Activated T-helper 1 cell treated with anti-CD3 and anti-CD28 coated beads, Interleukin-12 subunit alpha, Interleukin-12 subunit beta, Interleukin-2, Interleukin-4 antibody, amounts not matched to agents 30 ng/mL and 10 ng/mL and 1 ng/mL, durations not matched to agents 14 hours and 24 hours and 36 hours (primary cell): ENCODE data around the gene ARSI. TPM values are rescaled to one million over a fixed set of nuclear protein-coding genes. Genes with fewer than 3 reads are reported as not detected.

Source experiments
- DNase-seq: peaks from one replicate; pipeline ENCODE4 v3.0.0; 2021; ENCODE audit warnings: low spot score
- H3K27ac Mint-ChIP-seq: one replicate; pipeline ENCODE4 v1.8.0; 2021; ENCODE audit warnings: mild to moderate bottlenecking, mixed read lengths
- H3K27me3 Mint-ChIP-seq: one replicate; pipeline ENCODE4 v1.8.0; 2022; ENCODE audit warnings: mild to moderate bottlenecking, moderate library complexity, mixed read lengths; ENCODE audit not compliant: insufficient read depth
- H3K36me3 Mint-ChIP-seq: one replicate; pipeline ENCODE4 v1.8.0; 2021; ENCODE audit warnings: low read depth, mixed read lengths
- H3K4me1 Mint-ChIP-seq: one replicate; pipeline ENCODE4 v1.8.0; 2021; ENCODE audit warnings: low read depth, mixed read lengths
- H3K4me3 Mint-ChIP-seq: one replicate; pipeline ENCODE4 v1.8.0; 2021; ENCODE audit warnings: mild to moderate bottlenecking, moderate library complexity, mixed read lengths
- H3K9me3 Mint-ChIP-seq: one replicate; pipeline ENCODE4 v1.8.0; 2021; ENCODE audit warnings: mixed read lengths
- intact Hi-C: fragments of 100-400 bp; cut with micrococcal nuclease; formaldehyde crosslinking; loops from one replicate; pipeline ENCODE4 v1.15.1; 2024
- total RNA-seq: library from RNA; stranded (reverse); gene quantifications from 2 replicates; pipeline ENCODE4 v1.2.3, GENCODE V29; 2022

ARSI gene
- total RNA-seq, 1 donor from 2014 or later: not detected

DNA sequence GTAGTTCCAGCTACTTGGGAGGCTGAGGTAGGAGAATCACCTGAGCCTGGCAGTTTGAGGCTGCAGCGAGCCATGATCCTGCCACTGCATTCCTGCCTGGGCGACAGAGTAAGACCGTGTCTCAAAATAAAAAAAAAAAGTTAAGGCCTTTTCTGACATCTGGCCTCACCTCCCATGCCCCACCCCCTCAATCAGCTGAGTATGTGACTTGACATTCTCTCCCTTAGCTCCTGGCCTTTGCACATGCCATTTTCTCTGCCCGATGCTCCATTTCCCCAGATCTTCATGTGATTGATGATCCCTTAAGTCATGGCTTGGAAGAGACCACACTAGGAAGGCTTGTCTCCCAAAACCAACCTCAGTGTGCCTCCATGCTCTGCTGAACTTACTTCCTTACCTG, 37.1 kb upstream of the ARSI start:
- Mint-ChIP-seq H3K27me3 (peaks cover 14% of the 10 kb centered on the region), H3K9me3 (no peaks in the 10 kb centered on the region), H3K4me3 (no peak overlapping the region), H3K36me3 (no peaks in the 10 kb centered on the region), H3K27ac (no peak overlapping the region), H3K4me1 (peaks cover 19% of the 10 kb centered on the region)
- no peak for DNase-seq
- intact Hi-C loops: no loop called here

DNA sequence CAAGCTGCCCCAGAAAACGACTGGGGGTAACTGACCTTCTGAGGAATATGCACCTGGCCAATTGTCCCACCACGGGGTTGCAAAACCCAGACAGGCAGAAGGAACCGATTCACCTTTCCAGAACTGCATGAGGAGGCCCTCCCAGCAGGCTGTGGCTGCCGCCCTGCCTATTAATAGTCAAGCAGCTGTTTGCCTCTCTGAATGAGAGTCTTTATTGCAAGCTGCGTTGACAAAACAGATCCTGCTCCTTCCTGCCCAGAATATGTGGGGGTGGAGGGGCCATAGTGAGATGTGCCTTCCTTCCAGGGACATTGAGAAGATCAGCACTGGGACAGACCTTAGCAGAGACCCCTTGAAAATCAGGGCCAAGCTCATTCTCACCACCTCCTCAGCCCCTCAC, 36.5 kb upstream of the ARSI start:
- Mint-ChIP-seq H3K4me3 (no peak overlapping the region), H3K4me1 (peaks cover 19% of the 10 kb centered on the region), H3K27ac (no peak overlapping the region), H3K36me3 (no peaks in the 10 kb centered on the region), H3K9me3 (no peaks in the 10 kb centered on the region), H3K27me3 (peaks cover 16% of the 10 kb centered on the region)
- intact Hi-C loops: no loop called here
- no peak for DNase-seq

DNA sequence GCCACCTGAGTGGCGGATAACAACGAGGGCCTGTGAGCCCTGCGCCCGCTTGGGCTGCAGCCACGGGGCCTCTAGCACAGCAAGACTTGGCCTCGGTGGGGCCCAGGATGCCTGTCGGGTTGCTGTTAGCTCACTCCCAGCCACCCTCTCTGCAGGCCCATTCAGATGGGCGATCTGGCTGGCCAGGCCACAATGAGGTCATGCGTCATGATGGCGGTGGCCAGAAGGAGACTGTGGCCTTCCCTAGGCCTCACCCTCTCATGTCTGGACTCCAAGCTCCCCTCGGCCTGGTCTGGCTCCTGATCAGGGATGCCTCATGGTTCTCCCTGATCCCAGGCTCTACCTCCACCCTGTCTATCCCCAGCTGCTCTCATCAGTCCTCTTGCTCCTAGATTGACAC, 35.8 kb upstream of the ARSI start:
- Mint-ChIP-seq H3K27me3 (peaks cover 15% of the 10 kb centered on the region), H3K27ac (no peak overlapping the region), H3K4me3 (no peak overlapping the region), H3K36me3 (no peaks in the 10 kb centered on the region), H3K4me1 (peaks cover 19% of the 10 kb centered on the region), H3K9me3 (no peaks in the 10 kb centered on the region)
- intact Hi-C loops: no loop called here
- no peak for DNase-seq

DNA sequence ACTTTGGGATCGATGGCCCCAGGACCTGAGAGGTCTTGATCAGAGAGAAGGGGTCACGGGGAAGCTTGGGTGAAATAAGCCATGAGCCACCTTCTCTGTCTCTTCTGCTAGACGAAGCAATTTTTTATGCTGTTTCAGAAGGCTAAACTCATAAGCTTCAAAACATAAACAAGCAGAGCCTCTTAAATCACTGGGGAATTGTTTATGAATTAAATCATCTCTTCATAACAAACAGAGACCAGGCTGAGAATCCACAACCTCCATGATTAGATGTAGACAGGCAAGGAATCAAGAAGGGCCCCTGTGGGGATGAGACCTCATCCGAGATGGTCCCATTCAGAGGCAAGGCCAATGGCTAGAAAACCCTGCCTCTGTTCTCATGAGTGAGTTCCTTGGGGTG, 33.1 kb upstream of the ARSI start:
- no peaks in the 10 kb centered on the region for H3K36me3 Mint-ChIP-seq
- no peaks in the 10 kb centered on the region for H3K9me3 Mint-ChIP-seq
- intact Hi-C loops: no loop called here
- no peak overlapping the region for H3K27ac Mint-ChIP-seq
- no peak for DNase-seq
- H3K27me3 Mint-ChIP-seq: peaks cover 11% of the 10 kb centered on the region
- peaks cover 2% of the 10 kb centered on the region for H3K4me1 Mint-ChIP-seq
- no peak overlapping the region for H3K4me3 Mint-ChIP-seq

DNA sequence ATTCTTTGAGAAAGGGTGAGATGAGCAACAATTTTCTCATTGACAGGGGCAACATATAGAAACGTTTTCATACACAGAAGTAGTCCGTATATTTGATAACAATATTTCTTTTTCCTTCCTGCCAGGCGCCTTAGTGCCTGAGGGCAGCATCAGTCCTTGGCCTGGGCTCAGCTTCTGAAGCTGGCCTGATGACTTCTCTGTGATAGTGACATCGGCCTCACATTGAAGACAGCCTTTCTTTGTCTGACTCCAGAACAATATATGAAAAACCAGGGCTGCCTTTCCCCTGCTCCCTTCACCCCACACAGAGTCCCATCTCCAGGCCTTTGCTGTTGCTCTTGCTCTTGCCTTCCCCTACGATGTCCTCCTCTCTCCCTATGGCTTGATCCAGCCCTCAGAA, 30.7 kb upstream of the ARSI start:
- Mint-ChIP-seq H3K4me1 (no peaks in the 10 kb centered on the region), H3K4me3 (no peak overlapping the region), H3K36me3 (no peaks in the 10 kb centered on the region), H3K27me3 (peaks cover 16% of the 10 kb centered on the region), H3K9me3 (no peaks in the 10 kb centered on the region), H3K27ac (no peak overlapping the region)
- intact Hi-C loops: no loop called here
- no peak for DNase-seq

DNA sequence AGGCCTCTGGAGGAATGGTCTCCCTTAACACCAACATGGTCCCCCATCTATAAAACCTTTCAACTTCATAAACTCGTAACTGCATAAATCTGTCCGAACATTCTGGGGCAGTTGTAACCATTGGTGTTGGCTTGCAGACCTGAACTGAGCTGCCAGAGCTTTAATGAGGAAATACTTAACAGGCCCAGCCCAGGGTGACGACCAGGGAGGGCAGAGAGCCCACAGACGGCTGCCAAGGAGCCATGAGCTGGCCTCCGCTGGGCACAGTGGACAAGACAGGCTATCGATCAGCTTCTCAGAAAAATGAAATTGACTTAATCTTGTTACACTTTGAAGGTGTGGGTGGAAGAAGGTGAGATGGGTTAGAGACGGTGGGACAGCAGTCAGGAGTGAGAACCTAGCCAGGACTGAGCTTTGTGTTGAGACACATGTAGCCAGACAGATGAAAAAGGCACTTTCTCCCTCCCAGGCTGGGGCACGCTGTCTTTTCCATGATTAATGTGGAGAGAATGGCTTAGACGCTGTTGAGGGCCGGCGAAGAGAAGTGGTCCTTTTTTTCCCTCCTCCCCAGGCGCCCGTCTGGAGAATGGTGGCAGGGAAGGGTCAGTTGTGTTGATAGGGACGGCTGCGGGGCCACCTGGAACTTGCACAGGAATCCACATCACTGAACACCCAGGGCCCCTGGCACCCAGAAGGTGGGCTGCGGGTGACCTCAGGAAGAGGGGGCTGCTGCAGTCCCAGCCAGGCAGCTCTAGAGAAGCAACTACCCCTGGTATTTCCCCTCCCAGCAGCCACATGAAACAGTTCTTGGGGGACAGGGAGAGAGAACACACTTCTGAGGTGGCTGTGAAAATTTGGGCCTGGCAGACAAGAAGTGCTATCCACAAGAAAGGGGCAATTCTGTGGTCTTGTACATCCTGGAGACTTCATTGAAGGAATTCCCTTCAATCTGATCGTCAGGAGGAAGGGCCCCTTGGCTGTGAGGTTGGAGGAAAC, 27.5 kb upstream of the ARSI start:
- H3K27me3 Mint-ChIP-seq: peaks cover 10% of the 10 kb centered on the region
- H3K36me3 Mint-ChIP-seq: no peaks in the 10 kb centered on the region
- intact Hi-C loops: no loop called here
- no peak for DNase-seq
- no peak overlapping the region for H3K27ac Mint-ChIP-seq
- no peaks in the 10 kb centered on the region for H3K9me3 Mint-ChIP-seq
- no peak overlapping the region for H3K4me3 Mint-ChIP-seq
- H3K4me1 Mint-ChIP-seq: no peaks in the 10 kb centered on the region

DNA sequence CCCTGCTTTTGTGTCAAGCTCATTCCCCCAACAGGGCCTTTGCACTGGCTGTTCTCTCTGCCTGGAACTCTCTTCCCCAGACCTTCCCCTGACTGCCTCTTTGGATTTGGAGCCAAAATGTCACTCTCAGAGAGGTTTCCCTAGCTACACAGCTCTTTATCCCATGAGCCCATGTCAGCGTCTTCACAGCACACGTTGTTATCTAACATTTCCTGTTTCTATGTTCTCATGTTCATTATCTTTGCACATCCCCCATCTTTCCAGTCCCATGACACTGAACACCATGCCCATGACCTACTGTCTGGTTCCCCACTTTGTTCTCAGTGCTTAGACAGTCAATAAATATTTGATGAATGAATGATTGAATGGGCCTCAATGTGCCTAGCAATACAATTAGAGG, 26.3 kb upstream of the ARSI start:
- DNase-seq: no peak
- intact Hi-C loops: no loop called here
- Mint-ChIP-seq H3K36me3 (no peaks in the 10 kb centered on the region), H3K4me3 (no peak overlapping the region), H3K27me3 (peaks cover 4% of the 10 kb centered on the region), H3K4me1 (no peaks in the 10 kb centered on the region), H3K27ac (no peak overlapping the region), H3K9me3 (no peaks in the 10 kb centered on the region)

DNA sequence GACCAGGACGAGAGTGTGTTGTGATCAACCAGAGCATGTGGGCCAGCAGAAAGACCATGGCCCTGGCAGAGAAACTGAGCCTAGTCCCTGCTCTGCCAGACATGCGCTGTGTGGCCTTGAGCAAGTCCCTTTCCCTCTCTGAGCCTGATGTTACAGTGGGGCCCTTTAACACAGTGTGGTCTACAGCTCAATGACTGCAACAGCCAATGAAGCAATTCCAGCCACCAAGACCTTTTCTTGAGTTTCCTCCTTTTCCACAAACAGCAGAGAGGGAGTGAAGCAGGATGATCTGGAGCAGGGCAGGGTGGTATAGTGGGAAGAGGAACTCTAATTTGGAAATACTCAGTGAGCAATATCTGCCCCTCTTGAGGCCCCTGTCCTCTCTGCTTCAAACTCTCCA, 25.8 kb upstream of the ARSI start:
- intact Hi-C loops: no loop called here
- H3K9me3 Mint-ChIP-seq: no peaks in the 10 kb centered on the region
- no peak for DNase-seq
- H3K4me1 Mint-ChIP-seq: no peaks in the 10 kb centered on the region
- H3K27ac Mint-ChIP-seq: no peak overlapping the region
- H3K27me3 Mint-ChIP-seq: peaks cover 4% of the 10 kb centered on the region
- no peak overlapping the region for H3K4me3 Mint-ChIP-seq
- H3K36me3 Mint-ChIP-seq: no peaks in the 10 kb centered on the region

DNA sequence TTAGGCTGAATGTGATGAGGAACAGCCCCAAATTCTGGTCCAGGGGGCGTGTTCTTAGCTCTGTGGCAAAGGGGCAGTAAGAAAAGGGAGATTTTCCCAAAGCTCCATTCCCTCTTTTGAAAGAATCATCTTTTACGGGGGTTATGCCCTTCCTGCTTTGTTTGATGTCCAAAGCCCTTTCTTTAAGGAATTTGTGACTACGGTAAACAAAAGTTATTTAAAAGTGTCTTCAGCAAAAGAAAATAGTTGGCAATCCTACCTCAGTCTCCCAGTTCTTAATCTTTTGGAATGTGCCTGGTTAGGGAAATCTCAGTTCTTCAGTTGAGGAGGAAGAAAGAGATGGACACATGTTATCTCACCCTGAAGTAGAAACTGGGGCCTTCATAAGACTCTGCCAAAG, 24.4 kb upstream of the ARSI start:
- Mint-ChIP-seq H3K36me3 (no peaks in the 10 kb centered on the region), H3K9me3 (no peaks in the 10 kb centered on the region), H3K27ac (no peak overlapping the region), H3K27me3 (peaks cover 4% of the 10 kb centered on the region), H3K4me1 (peaks cover under 1% of the 10 kb centered on the region), H3K4me3 (no peak overlapping the region)
- intact Hi-C loops: no loop called here
- DNase-seq: no peak

DNA sequence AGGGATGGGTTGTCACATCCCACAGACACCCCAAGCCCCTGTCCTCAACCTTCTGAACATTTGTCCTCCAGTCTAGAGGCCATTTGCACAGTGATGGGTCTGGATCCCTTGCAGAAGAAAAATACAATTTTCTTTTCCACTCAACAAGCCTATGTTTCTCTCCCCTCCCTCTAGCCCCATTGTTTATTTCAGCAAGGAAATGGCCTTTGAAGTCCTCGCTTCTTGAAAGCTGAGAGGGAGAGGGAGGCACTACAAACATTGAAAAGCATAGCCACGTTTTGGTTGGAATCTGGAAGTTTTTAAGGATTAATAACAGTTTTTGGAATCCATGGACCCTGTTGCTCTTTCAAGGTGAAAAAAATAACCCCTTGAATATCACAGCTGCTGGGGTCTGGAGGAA, 24.0 kb upstream of the ARSI start:
- H3K4me3 Mint-ChIP-seq: no peak overlapping the region
- H3K36me3 Mint-ChIP-seq: no peaks in the 10 kb centered on the region
- no peak overlapping the region for H3K27ac Mint-ChIP-seq
- no peak for DNase-seq
- no peaks in the 10 kb centered on the region for H3K9me3 Mint-ChIP-seq
- intact Hi-C loops: no loop called here
- peaks cover 5% of the 10 kb centered on the region for H3K4me1 Mint-ChIP-seq
- peaks cover 7% of the 10 kb centered on the region for H3K27me3 Mint-ChIP-seq

DNA sequence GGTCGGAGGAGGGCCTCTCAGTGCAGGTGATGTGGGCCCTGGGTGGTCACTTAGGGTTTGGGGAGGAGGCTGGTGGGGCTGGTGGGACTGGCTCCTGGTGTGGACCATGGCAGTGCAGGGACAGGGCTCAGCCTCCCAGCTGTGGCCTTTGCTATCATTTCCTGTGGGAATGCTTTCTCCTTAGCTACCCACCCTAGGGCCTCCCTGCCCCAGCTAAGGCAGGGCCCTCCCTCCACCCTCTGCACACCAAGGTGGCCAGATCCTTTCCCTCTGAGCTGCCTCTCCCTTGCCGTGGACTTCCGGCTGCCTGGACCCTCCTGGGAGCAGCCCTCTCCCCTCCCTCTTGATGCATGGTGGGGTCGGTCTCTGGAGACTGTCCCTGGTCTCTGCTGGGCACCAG, 22.7 kb upstream of the ARSI start:
- Mint-ChIP-seq H3K36me3 (no peaks in the 10 kb centered on the region), H3K27me3 (peaks cover 9% of the 10 kb centered on the region), H3K27ac (no peak overlapping the region)

DNA sequence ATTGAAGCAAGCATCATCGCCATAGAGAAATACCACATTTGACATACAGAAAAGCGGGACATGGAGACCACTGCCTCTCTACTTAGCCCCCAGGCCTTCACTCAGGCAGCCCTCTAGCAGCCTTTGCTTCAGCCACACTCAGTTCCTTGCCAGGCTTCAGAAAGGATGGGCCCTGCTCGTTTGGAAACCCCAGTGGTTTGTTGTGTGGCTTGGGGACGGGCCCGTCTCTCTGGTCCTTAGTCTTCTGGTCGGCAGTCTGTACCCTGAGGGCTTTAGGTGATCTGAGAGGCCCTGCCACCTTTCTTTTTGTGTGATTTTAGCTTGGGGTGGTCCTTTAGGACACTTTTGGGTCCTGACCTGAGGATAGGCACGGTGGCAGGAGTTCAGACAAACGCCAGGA, 21.1 kb upstream of the ARSI start:
- intact Hi-C loops: no loop called here
- no peaks in the 10 kb centered on the region for H3K36me3 Mint-ChIP-seq
- H3K27ac Mint-ChIP-seq: no peak overlapping the region
- H3K4me3 Mint-ChIP-seq: no peak overlapping the region
- H3K4me1 Mint-ChIP-seq: peaks cover 7% of the 10 kb centered on the region
- no peaks in the 10 kb centered on the region for H3K9me3 Mint-ChIP-seq
- no peak for DNase-seq
- H3K27me3 Mint-ChIP-seq: peaks cover 5% of the 10 kb centered on the region

More for the DNA sequence above, 22.7 kb upstream of the ARSI start:
- DNase-seq: no peak
- intact Hi-C loops: no loop called here
- Mint-ChIP-seq H3K9me3 (no peaks in the 10 kb centered on the region), H3K4me3 (no peak overlapping the region), H3K4me1 (peaks cover 7% of the 10 kb centered on the region)

DNA sequence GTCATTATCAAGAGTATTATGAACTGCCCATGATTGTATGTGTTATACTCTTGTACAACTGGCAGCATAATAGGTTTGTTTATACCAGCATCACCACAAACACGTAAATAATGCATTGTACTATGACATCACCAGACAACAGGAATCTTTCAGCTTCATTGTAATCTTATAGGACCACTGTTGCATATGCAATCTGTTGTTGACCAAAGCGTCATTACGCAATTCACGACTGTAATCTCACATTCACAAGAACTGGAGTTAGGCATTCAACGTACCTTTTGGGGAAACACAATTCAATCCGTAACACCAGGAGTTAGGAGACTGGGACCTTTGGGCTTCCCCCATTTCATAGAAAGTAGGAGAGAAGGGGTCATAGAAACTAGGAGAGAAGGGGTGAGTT, 20.4 kb upstream of the ARSI start:
- intact Hi-C loops: no loop called here
- DNase-seq: no peak
- Mint-ChIP-seq H3K36me3 (no peaks in the 10 kb centered on the region), H3K27ac (no peak overlapping the region), H3K4me3 (no peak overlapping the region), H3K9me3 (no peaks in the 10 kb centered on the region), H3K4me1 (peaks cover 7% of the 10 kb centered on the region), H3K27me3 (peaks cover 8% of the 10 kb centered on the region)
